Activated T-helper 17 cell treated with anti-CD3 and anti-CD28 coated beads, Interleukin-2, amount 50 U/mL, for 72 hours (primary cell): ENCODE measurements around the gene BABAM2. TPM values are rescaled to one million over a fixed set of nuclear protein-coding genes. Genes with fewer than 3 reads are reported as not detected.
"Not testable (repeated sequence)": the region's sequence is repeated elsewhere in the genome, so short reads cannot be mapped to it uniquely, and the experiment has no call there.

Experiments used
- ATAC-seq: fragments of 150-1000 bp; cut with Tn5 transposase; replicated peaks from 2 replicates; pipeline ENCODE4 v1.10.0; 2021; ENCODE audit warnings: mild to moderate bottlenecking, moderate library complexity
- H3K27ac Mint-ChIP-seq: one replicate; pipeline ENCODE4 v1.8.0; 2022; ENCODE audit warnings: mixed read lengths
- H3K27me3 Mint-ChIP-seq: one replicate; pipeline ENCODE4 v1.8.0; 2022; ENCODE audit warnings: mixed read lengths
- H3K36me3 Mint-ChIP-seq: one replicate; pipeline ENCODE4 v1.8.0; 2022; ENCODE audit warnings: low read depth, mild to moderate bottlenecking, mixed read lengths
- H3K4me1 Mint-ChIP-seq: one replicate; pipeline ENCODE4 v1.8.0; 2022; ENCODE audit warnings: mixed read lengths
- H3K4me3 Mint-ChIP-seq: one replicate; pipeline ENCODE4 v1.8.0; 2022; ENCODE audit warnings: mild to moderate bottlenecking, mixed read lengths
- H3K9me3 Mint-ChIP-seq: one replicate; pipeline ENCODE4 v1.8.0; 2022; ENCODE audit warnings: mixed read lengths
- total RNA-seq, 2 donors: library from RNA; stranded (reverse); gene quantifications; one replicate each; pipeline ENCODE4 v1.2.3, GENCODE V29; 2022

BABAM2 gene
- total RNA-seq, 2 donors from 2014 or later: 87.0 to 88.6 TPM

DNA sequence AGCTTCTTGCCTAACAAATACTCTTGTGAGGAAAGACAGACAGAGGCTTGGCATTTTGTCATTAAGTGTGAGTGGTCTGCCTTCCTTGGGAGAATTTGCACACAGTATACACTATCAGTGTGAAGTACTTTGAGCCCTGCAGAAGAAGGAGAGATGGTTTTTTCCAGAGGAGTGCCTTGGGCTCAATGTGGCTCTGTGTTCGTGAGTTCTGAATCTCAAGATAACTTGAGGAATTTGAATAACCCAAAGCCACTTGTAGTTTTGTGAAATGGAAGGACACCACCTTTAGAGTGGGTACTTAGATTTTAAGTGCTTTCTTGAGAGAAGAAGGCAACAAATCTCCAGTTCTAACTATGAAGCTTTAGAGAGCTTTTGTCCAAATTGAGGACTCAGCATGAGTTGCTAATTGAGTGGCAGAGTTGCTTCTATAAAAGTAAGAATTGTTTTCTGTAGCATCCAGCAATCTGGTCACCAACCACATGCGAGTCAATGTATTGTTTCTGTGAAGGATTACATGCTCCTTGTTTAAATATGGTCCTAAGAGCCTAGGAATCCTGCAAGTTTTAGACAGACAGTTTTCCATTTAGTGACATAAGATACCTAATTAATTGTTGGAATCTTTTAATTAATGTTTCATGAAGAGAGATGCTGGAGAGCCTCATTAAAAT is 68.3 kb downstream of the BABAM2 start:
- Mint-ChIP-seq H3K36me3 (peaks cover 5% of the 10 kb centered on the region), H3K4me1 (peaks cover 76% of the 10 kb centered on the region), H3K27me3 (no peaks in the 10 kb centered on the region), H3K4me3 (peak overlapping the region; percentile 64), H3K9me3 (no peaks in the 10 kb centered on the region), H3K27ac (peak overlapping the region; percentile 70)
- peak; percentile 13 for ATAC-seq

DNA sequence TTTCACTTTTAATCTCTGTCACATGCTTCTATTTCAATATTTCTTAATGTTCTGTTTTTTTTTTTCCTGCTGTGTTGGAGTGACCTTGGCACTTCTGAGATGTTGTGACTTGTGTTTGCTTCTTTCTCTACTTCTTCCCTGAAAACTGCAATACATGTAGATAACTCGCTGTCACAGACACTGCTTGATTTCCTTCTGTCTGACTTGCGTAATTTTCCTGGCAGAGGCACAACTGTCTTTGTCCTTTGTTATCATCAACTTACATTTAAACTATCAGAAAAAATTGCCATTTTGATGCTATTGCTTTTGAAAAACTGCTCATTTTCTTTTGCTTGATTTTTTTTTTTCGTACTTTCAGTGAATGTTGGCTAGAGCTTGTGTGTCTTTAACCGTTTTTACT is 69.0 kb downstream of the BABAM2 start:
- Mint-ChIP-seq H3K27me3 (no peaks in the 10 kb centered on the region), H3K27ac (peak overlapping the region; percentile 70), H3K4me1 (peaks cover 72% of the 10 kb centered on the region), H3K4me3 (peak overlapping the region; percentile 64), H3K9me3 (no peaks in the 10 kb centered on the region), H3K36me3 (peaks cover 5% of the 10 kb centered on the region)
- no peak for ATAC-seq

DNA sequence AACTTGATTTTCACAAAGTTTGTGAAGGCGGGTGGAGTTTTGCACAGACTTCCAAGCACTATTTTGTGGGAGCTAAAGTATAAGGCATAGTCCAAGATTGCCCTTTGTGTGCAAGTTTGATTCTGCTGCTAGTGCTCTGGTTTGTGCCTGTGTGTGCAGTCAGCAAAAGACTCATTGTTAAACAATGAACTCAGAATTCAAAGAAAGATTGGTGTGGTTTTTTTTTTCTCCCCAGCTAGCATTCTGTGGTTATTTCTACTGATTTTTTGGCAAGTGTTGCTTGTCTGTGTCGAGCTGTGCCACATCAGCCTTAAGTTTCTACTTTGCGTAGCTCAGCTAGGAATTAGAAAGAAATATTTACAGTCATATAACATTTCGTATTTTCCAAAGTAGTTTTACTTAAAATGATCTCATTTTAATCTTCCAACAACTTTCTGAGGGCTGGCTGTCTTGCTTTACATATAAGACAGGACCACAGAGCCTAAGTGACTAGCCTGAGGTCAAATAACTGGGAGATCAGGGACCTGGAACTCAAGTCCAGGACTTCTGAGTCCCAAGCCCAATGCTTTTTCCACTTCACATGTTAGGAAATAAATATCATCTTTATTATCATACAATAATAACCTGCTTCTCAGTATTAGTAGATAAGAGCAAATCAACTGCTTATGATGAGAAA is 69.8 kb downstream of the BABAM2 start:
- Mint-ChIP-seq H3K9me3 (no peaks in the 10 kb centered on the region), H3K4me3 (peak overlapping the region; percentile 64), H3K27me3 (no peaks in the 10 kb centered on the region), H3K36me3 (peaks cover 5% of the 10 kb centered on the region), H3K27ac (peak overlapping the region; percentile 70), H3K4me1 (peaks cover 72% of the 10 kb centered on the region)
- ATAC-seq: peak; percentile 80

DNA sequence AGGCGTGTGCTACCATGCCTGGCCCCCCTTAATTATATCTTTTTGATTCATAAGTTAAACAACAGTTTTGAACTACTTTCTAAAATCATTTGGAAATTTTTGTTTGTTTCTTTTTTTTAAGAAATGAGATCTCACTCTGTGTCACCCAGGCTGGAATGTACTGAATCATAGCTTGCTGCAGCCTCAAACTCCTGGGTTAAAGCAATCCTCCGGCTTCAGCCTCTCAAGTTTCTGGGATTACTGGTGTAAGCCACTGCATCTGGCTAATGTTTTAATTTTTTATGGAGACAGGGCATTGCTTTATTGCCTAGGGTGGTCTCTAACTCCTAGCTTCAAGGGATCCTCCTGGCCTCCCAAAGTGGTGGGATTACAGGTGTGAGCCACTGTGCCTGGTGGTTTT is 71.5 kb downstream of the BABAM2 start:
- Mint-ChIP-seq H3K4me1 (peaks cover 71% of the 10 kb centered on the region), H3K27ac (peak overlapping the region; percentile 51), H3K27me3 (no peaks in the 10 kb centered on the region), H3K36me3 (no peaks in the 10 kb centered on the region), H3K4me3 (peak overlapping the region; percentile 29), H3K9me3 (no peaks in the 10 kb centered on the region)
- no peak for ATAC-seq

DNA sequence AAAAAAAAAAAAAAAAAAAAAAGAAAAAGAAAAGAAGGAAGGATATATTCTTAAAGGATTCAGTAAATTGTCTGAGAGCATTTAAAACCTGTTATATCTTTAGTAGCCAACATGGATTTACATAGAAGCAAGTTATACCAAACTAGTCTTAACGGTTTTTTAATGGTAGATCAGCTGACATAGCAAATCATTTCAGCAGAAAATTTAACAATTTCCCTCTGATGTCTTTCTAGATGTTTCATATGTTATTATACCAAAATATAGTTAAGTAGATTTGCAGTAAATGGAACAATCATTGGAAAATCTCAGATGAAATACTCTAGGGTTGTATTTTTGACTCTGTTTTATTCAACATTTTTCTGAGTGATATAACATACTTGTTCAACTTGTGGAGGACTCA is 72.9 kb downstream of the BABAM2 start:
- no peak overlapping the region for H3K4me3 Mint-ChIP-seq
- H3K9me3 Mint-ChIP-seq: peaks cover 7% of the 10 kb centered on the region
- H3K4me1 Mint-ChIP-seq: peaks cover 69% of the 10 kb centered on the region
- no peak overlapping the region for H3K27ac Mint-ChIP-seq
- H3K27me3 Mint-ChIP-seq: no peaks in the 10 kb centered on the region
- peaks cover 8% of the 10 kb centered on the region for H3K36me3 Mint-ChIP-seq
- ATAC-seq: no peak

DNA sequence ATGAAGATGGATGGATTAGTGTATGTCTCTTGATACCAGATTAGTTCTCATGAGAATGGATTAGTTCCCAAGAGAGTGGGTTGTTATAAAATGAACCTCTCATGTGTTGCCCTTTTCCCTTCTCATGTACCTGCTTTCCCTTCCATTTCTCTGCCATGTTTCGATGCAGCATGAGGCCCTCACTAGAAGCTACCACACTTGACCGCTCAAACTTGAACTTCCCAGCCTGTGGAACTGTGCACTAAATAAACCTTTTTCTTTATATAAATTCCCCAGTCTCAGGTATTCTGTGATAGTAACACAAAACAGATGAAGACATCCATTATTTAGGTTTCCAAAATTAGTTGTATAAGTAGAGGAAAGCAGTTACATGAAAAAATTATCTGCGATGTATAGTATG is 73.5 kb downstream of the BABAM2 start:
- Mint-ChIP-seq H3K4me3 (no peak overlapping the region), H3K27ac (no peak overlapping the region), H3K27me3 (no peaks in the 10 kb centered on the region), H3K36me3 (peaks cover 12% of the 10 kb centered on the region), H3K9me3 (peaks cover 10% of the 10 kb centered on the region), H3K4me1 (peaks cover 63% of the 10 kb centered on the region)
- ATAC-seq: no peak

DNA sequence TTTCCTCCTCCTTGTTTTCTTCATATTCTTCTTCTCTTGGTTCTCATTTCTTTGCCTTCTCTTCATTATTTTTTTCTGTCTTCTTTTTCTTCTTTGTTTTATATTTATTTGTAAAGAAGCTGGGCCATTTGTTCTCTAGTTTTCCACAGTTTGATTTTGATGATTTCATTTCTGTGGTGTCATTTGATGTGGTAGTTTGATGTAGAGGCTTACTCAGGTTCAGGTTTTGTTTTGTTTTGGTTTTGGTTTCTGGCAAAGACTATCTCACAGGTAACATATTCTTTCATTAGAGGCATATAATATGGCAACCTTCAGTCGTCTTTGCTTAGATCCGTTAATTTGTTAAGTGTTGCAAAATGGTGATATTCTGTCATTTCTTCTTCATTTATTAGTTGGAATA is 75.3 kb downstream of the BABAM2 start:
- Mint-ChIP-seq H3K27ac (peak overlapping the region; percentile 71), H3K36me3 (peaks cover 13% of the 10 kb centered on the region), H3K9me3 (peaks cover 12% of the 10 kb centered on the region), H3K27me3 (no peaks in the 10 kb centered on the region), H3K4me1 (peaks cover 51% of the 10 kb centered on the region), H3K4me3 (peak overlapping the region; percentile 53)
- ATAC-seq: peak; percentile 95

DNA sequence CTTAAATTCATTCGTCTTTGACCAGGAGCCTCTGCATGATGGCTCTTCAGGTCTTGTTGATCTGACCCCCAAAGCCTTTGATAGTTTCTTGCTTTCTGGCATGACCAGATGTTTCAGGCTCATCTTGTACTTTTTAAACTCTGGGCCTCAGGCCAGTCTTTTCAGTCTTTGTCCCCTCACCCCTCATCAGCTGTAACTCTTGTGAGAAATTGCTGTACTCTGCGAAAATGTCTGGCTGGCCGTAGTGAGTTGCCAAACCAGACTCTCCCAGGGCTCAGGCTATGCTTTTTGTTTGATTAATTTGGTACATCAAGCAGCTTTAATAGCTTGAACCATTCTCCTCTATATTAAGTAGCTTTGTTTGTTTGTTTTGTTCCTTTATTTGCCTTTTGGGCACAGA is 75.9 kb downstream of the BABAM2 start:
- no peak for ATAC-seq
- Mint-ChIP-seq H3K4me1 (peaks cover 47% of the 10 kb centered on the region), H3K36me3 (peaks cover 13% of the 10 kb centered on the region), H3K4me3 (peak overlapping the region; percentile 53), H3K27ac (peak overlapping the region; percentile 57), H3K9me3 (peaks cover 12% of the 10 kb centered on the region), H3K27me3 (no peaks in the 10 kb centered on the region)

DNA sequence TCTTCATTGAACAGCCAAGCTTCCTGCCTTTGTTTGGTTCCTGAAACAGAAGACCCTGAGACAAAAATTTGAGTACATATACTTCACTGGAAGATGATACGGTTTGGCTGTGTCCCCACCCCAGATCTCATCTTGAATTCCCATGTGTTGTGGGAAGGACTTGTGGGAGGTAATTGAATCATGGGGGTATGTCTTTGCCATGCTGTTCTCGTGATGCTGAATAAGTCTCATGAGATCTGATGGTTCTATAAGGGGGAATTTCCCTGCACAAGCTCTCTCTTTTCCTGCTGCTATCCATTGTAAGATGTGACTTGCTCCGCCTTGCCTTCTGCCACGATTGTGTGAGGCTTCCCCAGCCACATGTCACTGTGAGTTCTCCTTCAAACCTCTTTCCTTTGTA is 76.5 kb downstream of the BABAM2 start:
- peaks cover 13% of the 10 kb centered on the region for H3K36me3 Mint-ChIP-seq
- peak overlapping the region; percentile 57 for H3K27ac Mint-ChIP-seq
- H3K9me3 Mint-ChIP-seq: peaks cover 12% of the 10 kb centered on the region
- H3K4me3 Mint-ChIP-seq: peak overlapping the region; percentile 53
- H3K27me3 Mint-ChIP-seq: no peaks in the 10 kb centered on the region
- no peak for ATAC-seq
- H3K4me1 Mint-ChIP-seq: peaks cover 44% of the 10 kb centered on the region

DNA sequence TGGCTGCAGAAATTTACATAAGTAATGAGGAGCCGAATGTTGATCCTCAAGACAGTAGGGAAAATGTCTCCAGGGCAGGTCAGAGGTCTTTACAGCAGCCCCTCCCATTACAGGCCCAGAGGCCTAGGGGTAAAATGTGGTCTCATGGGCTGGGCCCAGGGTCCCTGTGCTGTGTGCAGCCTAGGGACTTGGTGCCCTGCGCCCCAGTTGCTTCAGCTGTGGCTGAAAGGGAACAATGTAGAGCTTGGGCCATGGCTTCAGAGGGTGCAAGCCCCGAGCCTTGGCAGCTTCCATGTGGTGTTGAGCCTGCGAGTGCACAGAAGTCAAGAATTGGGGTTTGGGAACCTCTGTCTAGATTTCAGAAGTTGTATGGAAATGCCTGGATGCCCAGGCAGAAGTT is 77.5 kb downstream of the BABAM2 start:
- H3K4me3 Mint-ChIP-seq, H3K27ac Mint-ChIP-seq, H3K27me3 Mint-ChIP-seq, ATAC-seq: not testable (repeated sequence)
- peaks cover 42% of the 10 kb centered on the region for H3K4me1 Mint-ChIP-seq
- peaks cover 13% of the 10 kb centered on the region for H3K36me3 Mint-ChIP-seq
- peaks cover 12% of the 10 kb centered on the region for H3K9me3 Mint-ChIP-seq

DNA sequence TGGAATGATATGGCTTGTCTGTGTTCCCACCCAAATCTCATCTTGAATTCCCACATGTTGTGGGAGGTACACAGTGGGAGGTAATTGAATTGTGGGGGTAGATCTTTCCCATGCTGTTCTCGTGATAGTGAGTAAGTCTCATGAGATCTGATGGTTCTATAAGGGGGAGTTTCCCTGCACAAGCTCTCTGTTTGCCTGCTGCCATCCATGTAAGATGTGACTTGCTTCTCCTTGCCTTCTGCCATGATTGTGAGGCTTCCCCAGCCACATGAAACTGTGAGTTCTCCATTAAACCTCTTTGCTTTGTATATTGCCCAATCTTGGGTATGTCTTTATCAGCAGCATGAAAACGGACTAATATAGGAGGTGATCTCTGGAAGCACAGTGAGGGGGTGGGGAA is 78.4 kb downstream of the BABAM2 start:
- Mint-ChIP-seq H3K36me3 (peaks cover 13% of the 10 kb centered on the region), H3K4me1 (peaks cover 42% of the 10 kb centered on the region), H3K9me3 (peaks cover 12% of the 10 kb centered on the region)
- not testable (repeated sequence) for ATAC-seq, H3K4me3 Mint-ChIP-seq, H3K27ac Mint-ChIP-seq, H3K27me3 Mint-ChIP-seq

DNA sequence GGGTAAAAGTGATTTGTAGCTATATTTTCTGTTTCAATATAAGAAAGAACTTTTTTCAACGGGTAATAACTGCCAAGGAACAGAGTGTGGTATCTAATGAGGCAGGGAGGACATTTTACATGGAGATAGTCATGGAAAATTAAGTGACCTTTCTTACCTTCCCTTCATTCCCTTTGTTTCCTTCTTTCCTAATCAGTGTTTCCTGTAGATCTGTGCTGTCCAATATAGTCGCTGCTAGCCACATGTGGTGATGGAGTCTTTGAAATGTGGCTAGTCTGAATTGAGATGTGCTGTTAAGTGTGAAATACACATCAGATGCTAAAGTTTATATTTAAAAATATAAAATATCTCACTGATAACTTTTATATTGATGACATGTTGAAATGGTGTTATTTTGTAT is 81.8 kb downstream of the BABAM2 start:
- no peak for ATAC-seq
- peaks cover 13% of the 10 kb centered on the region for H3K9me3 Mint-ChIP-seq
- H3K36me3 Mint-ChIP-seq: peaks cover 11% of the 10 kb centered on the region

DNA sequence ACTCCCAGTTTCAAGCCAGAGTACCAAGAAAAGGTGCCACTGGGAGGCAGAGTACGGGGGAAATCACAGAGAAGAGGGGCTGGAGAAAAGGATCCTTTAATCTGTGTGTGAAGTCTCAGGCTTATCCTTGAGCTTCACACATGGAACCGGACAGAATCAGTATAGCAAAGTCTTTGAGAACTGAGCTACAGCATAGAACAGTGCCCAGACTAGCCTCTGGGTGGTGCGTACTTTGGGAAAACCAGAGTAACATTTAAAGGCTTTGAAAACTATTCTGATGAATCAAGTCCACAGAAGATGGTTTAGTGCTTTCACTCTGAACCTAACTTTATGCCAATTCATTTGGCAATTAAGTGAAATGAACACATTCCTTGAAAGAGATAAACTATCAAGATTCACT is 83.1 kb downstream of the BABAM2 start:
- peaks cover 8% of the 10 kb centered on the region for H3K9me3 Mint-ChIP-seq
- no peaks in the 10 kb centered on the region for H3K27me3 Mint-ChIP-seq
- no peak for ATAC-seq
- no peak overlapping the region for H3K27ac Mint-ChIP-seq
- peaks cover 5% of the 10 kb centered on the region for H3K36me3 Mint-ChIP-seq
- peaks cover 24% of the 10 kb centered on the region for H3K4me1 Mint-ChIP-seq
- H3K4me3 Mint-ChIP-seq: no peak overlapping the region

More for the DNA sequence above, 81.8 kb downstream of the BABAM2 start:
- no peaks in the 10 kb centered on the region for H3K27me3 Mint-ChIP-seq
- peaks cover 19% of the 10 kb centered on the region for H3K4me1 Mint-ChIP-seq
- no peak overlapping the region for H3K27ac Mint-ChIP-seq
- H3K4me3 Mint-ChIP-seq: no peak overlapping the region

DNA sequence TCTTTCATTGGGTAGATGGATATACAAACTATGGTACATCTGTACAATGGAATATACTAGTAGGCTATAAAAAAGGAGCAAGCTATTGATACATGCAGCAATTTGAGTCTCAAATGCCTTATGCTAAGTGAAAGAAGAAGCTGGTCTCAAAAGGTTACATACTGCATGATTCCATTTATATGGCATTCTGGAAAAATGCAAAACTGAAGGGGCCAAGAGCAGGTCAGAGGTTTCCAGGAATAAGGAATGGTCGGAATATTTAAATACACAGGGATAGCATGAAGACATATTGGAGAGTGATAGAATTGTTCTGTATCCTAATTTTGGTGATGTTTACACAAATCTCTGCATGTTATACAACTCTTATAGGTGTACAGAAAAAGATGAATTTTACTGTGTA is 85.8 kb downstream of the BABAM2 start:
- Mint-ChIP-seq H3K9me3 (peaks cover 3% of the 10 kb centered on the region), H3K27me3 (no peaks in the 10 kb centered on the region), H3K27ac (no peak overlapping the region), H3K36me3 (no peaks in the 10 kb centered on the region), H3K4me3 (peak overlapping the region; percentile 17), H3K4me1 (peaks cover 23% of the 10 kb centered on the region)
- ATAC-seq: no peak

DNA sequence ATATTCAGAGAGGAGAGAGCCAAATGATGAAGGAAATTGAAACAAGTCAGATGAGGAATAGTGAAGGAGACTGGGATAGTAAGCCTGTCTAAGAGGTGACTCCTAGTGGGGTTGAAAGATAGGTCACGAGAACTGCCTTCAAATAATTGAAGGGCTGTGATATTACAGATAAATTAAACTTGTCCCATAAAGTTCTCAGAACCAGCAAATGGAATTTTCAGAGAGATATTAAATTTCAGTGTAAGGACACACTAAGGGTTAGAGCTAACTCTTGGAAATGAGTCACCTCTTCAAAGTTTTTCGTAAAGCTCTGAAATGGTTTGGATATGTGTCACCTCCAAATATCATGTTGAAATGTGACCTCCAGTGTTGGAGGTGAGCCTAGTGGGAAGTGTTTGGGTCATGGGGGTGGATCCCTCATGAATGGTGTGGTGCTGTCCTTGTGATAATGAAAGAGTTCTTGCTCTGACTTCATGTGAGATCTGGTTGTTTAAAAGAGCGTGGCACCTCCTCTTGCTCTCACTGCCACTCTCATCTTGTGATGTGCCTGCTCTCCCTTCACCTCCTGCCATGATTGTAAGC is 87.3 kb downstream of the BABAM2 start:
- no peaks in the 10 kb centered on the region for H3K27me3 Mint-ChIP-seq
- peaks cover 3% of the 10 kb centered on the region for H3K9me3 Mint-ChIP-seq
- H3K4me1 Mint-ChIP-seq: peaks cover 23% of the 10 kb centered on the region
- no peaks in the 10 kb centered on the region for H3K36me3 Mint-ChIP-seq
- peak overlapping the region; percentile 70 for H3K27ac Mint-ChIP-seq
- H3K4me3 Mint-ChIP-seq: peak overlapping the region; percentile 66
- ATAC-seq: peak; percentile 95
